GM13976 (cell line): ENCODE results near the gene OR52W1.

ENCODE experiments used
- DNase-seq: peaks from one replicate; pipeline ENCODE4 v3.0.0; 2012; ENCODE audit warnings: low spot score
- CTCF ChIP-seq: IDR thresholded peaks from 2 replicates; pipeline ENCODE4 v1.5.1; 2012; ENCODE audit warnings: borderline replicate concordance, mild to moderate bottlenecking; ENCODE audit not compliant: insufficient read depth; ENCODE audit errors: extremely low read depth, missing control alignments, control extremely low read depth
- in situ Hi-C: fragments of 300-500 bp; cut with MboI; formaldehyde crosslinking; loops from one replicate; pipeline ENCODE4 v1.12.0; 2022; ENCODE audit warnings: low sequenced_read_pairs, mixed read lengths, inconsistent platforms; ENCODE audit not compliant: unreplicated experiment

The OR52W1 gene

DNA sequence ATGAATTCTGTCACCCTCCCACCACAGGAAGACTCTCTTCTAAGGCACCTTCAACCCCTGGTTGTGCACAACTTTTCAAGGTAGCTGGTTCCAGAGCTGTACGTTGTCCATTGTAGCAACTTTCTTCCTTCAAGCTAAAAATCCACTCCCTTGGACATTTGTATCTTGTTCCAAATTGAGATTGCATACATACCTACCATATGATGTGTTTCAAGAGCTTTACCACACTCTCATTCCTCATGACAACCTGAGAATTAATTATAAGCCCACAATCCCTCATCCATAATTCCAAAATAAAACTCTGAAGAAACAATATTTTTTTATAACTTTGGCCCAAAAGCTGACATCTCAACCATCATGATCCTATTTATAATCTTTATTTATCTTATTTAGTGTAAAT is 3.0 kb downstream of the OR52W1 start:
- TF ChIP-seq CTCF: no peak
- in situ Hi-C loops: no loop called here
- DNase-seq: no peak

DNA sequence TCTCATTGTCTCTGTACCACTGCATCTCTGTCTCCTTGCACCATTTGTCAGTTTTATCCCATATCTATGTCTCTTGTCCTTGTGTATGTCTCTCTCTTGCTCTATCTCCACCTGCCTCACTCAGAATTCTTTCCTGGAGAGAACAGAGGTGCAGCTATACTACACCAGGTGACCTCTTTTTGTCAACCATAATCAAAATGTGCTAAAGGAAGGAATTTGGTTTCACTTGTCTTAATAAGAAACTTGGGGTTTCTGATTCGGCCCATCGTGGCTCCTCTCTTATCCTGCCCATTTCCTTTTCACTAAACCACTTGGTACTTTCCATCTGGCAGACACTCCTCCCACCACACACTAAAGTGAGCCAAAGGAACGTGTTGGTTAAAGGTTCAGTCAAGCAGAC is 4.3 kb downstream of the OR52W1 start:
- in situ Hi-C loops: no loop called here
- TF ChIP-seq CTCF: no peak
- DNase-seq: no peak

DNA sequence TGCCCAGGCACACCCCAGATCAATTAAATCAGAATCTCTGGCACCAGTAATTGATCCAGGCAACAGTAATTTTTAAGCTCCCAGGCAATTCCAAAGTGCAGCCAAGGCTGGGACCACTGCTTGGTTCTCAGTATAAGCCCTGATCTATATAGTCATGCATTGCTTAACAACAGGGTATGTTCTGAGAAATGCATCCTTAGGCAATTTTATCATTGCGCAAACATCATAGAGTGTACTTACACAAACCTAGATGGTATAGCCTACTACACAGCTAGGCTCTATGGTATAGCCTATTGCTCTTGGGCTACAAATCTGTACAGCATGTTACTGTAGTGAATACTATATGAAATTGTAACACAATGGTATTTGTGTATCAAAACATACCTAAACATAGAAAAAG is 5.7 kb downstream of the OR52W1 start:
- DNase-seq: no peak

DNA sequence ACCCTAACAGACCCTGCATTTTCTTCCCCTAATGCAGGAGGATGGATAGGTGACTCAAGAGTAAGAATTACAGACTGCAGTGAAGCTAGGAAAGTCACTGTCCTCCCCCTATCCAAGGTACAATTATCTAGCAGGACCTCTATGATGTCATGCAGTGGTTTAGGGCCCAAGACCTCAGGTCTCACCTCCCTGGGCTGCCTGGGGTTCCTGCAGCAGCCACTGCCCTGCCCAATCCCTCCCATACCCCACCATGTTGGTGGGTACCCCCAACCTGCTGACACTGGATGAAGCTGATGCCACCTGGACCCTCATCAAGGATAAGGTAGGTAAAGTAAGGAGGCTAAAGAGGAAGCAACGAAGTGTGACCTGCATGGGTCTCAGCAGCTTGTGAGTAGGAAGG is 6.3 kb downstream of the OR52W1 start, which contains the start of gene C11orf42:
Gene C11orf42 (plus strand): TSS at position 192 of the 400 bp plus-strand sequence. CDS start 59 bp downstream, at position 251.
- DNase-seq: no peak
- TF ChIP-seq CTCF: no peak
- in situ Hi-C loops: no loop called here

More for the DNA sequence above, 5.7 kb downstream of the OR52W1 start:
- no peak for TF ChIP-seq CTCF
- in situ Hi-C loops: no loop called here

GRCh38 chr11:6206456-6207180 is 7.6 kb downstream of the OR52W1 start:
- no peak for DNase-seq
- in situ Hi-C loops: no loop called here

DNA sequence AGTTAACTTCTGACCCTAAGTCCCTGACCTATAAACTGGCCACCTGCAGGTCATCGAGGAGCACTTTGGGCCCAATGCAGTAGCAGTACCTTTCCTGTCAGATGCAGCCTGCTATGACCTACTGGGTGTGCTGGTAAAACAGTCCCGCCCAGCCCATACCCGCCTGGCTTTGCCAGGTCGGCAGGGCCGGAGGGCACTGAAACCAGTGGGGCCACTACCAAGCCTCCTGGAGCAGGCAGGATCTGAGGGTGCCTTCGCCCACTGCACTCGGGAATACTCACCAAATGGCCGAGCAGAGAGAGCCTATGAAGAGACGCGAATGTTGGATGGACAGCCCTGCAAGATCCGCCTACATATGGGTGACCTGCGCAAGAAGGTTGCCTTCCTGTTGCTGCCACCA is 10.8 kb downstream of the OR52W1 start:
- TF ChIP-seq CTCF: no peak
- no peak for DNase-seq
- in situ Hi-C loops: no loop called here

More at GRCh38 chr11:6206456-6207180, 7.6 kb downstream of the OR52W1 start:
- TF ChIP-seq CTCF: no peak
